ENCODE results near the gene SLC24A2.

The SLC24A2 gene

GRCh38 chr9:19754921-19755320, 33.9 kb downstream of the SLC24A2 start:
- DNase-seq, result no peak

- no peak for DNase-seq
These were observed 40.3 kb downstream of the SLC24A2 start for GRCh38 chr9:19748278-19749126.

GRCh38 chr9:19746223-19746622, 42.6 kb downstream of the SLC24A2 start:
- DNase-seq, result no peak

- DNase-seq, result no peak
These were observed 47.7 kb downstream of the SLC24A2 start for GRCh38 chr9:19741178-19741577.

All from activated CD8-positive, alpha-beta memory T cell treated with anti-CD3 and anti-CD28 coated beads, Interleukin-2, amount 50 U/mL, for 48 hours (primary cell).